ENCODE results near the gene HSBP1.

The HSBP1 gene

DNA sequence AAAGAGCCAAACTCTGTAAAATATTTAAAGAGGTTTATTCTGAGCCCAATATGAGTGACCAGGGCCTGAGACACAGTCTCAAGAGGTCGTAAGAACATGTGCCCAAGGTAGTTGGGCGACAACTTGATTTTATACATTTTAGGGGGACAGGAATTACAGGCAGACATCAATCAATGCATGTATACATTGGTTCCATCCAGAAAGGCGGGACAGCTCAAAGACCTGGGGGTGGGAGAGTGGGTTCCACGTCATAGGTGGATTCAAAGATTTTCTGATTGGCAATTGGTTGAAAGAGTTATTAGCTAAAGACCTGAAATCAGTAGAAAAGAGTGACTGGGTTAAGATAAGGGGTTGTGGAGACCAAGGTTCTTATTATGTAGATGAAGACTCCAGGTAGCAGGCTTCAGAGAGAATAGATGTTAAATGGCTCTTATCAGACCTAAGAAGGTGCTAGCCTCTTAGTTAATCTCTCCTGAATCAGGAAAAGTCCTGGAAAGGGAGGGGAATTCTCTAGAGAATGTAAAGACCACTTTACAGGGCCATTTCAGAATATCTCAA is 32.4 kb downstream of the HSBP1 start:
- TF ChIP-seq YY1 (IDR thresholded peaks at IDR 0.05; ENCODE audit: low read depth) (no peak), USF1 (IDR thresholded peaks at IDR 0.05) (no peak), RAD21 (IDR thresholded peaks at IDR 0.05; ENCODE audit: low read depth) (no peak), NFIC (IDR thresholded peaks at IDR 0.05) (no peak), REST (IDR thresholded peaks at IDR 0.05; ENCODE audit: low read depth) (no peak), CREB1 (IDR thresholded peaks at IDR 0.05; ENCODE audit: low read depth) (no peak), MAX (IDR thresholded peaks at IDR 0.05) (no peak), EP300 (IDR thresholded peaks at IDR 0.05; ENCODE audit: borderline replicate concordance) (no peak), TCF12 (IDR thresholded peaks at IDR 0.05; ENCODE audit: low read depth) (no peak), TAF1 (IDR thresholded peaks at IDR 0.05; ENCODE audit: low read depth) (no peak), CEBPB (IDR thresholded peaks at IDR 0.05) (no peak), EGR1 (IDR thresholded peaks at IDR 0.05) (no peak), ZBTB7A (IDR thresholded peaks at IDR 0.05; ENCODE audit: low read depth) (no peak), FOXM1 (IDR thresholded peaks at IDR 0.05; ENCODE audit: borderline replicate concordance, low read depth) (no peak)

DNA sequence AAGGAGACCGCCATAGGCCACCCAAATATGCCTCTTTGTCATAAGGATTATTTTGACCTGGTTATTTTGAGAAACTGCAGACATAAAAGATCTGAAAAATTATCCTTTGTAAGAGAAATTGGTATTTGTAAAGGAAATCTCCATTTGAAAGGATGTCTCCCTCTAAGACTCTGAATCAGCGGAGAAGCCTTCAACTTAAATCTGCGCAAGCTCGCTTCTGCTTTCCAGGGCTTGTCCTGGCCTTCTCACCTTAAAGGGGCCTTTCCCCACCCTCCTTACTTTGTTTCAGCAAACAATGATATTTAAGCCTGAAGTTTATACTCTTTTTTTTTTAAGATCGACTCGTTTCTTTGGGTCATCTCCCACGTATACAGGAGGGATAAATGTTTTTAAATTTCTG is 34.5 kb downstream of the HSBP1 start:
- TF ChIP-seq TCF12 (IDR thresholded peaks at IDR 0.05; ENCODE audit: low read depth) (no peak), CREB1 (IDR thresholded peaks at IDR 0.05; ENCODE audit: low read depth) (no peak), NFIC (IDR thresholded peaks at IDR 0.05) (no peak), USF1 (IDR thresholded peaks at IDR 0.05) (no peak), MAX (IDR thresholded peaks at IDR 0.05) (no peak), ZBTB7A (IDR thresholded peaks at IDR 0.05; ENCODE audit: low read depth) (no peak), EP300 (IDR thresholded peaks at IDR 0.05; ENCODE audit: borderline replicate concordance) (no peak), YY1 (IDR thresholded peaks at IDR 0.05; ENCODE audit: low read depth) (no peak), FOXM1 (IDR thresholded peaks at IDR 0.05; ENCODE audit: borderline replicate concordance, low read depth) (no peak), EGR1 (IDR thresholded peaks at IDR 0.05) (no peak), REST (IDR thresholded peaks at IDR 0.05; ENCODE audit: low read depth) (no peak), CEBPB (IDR thresholded peaks at IDR 0.05) (no peak), TAF1 (IDR thresholded peaks at IDR 0.05; ENCODE audit: low read depth) (no peak), RAD21 (IDR thresholded peaks at IDR 0.05; ENCODE audit: low read depth) (no peak), TEAD4 (IDR thresholded peaks at IDR 0.05) (no peak)

- TF ChIP-seq YY1 (IDR thresholded peaks at IDR 0.05; ENCODE audit: low read depth), result no peak
Observed at GRCh38 chr16:83842756-83843507, 35.2 kb downstream of the HSBP1 start.

- TF ChIP-seq EGR1 (IDR thresholded peaks at IDR 0.05) (no peak), EP300 (IDR thresholded peaks at IDR 0.05; ENCODE audit: borderline replicate concordance) (no peak), CREB1 (IDR thresholded peaks at IDR 0.05; ENCODE audit: low read depth) (no peak), CEBPB (IDR thresholded peaks at IDR 0.05) (no peak), NFIC (IDR thresholded peaks at IDR 0.05) (no peak), YY1 (IDR thresholded peaks at IDR 0.05; ENCODE audit: low read depth) (no peak), TCF12 (IDR thresholded peaks at IDR 0.05; ENCODE audit: low read depth) (no peak), ZBTB7A (IDR thresholded peaks at IDR 0.05; ENCODE audit: low read depth) (no peak), TEAD4 (IDR thresholded peaks at IDR 0.05) (no peak), REST (IDR thresholded peaks at IDR 0.05; ENCODE audit: low read depth) (no peak)
Observed at GRCh38 chr16:83843657-83844056, 35.9 kb downstream of the HSBP1 start.
